ENCODE data around the gene FAM228B.

GRCh38 chr2:24104110-24104650 is 19.1 kb upstream of the FAM228B start:
- TF ChIP-seq EZH2 (IDR thresholded peaks at IDR 0.05) (no peak), POLR2AphosphoS5 (IDR thresholded peaks at IDR 0.05; ENCODE audit: borderline replicate concordance, low read depth, low read length) (no peak), FOXP2 (optimal IDR thresholded peaks at IDR 0.05; ENCODE audit: control extremely low read depth, extremely low read length, insufficient read depth) (no peak)

Data from SK-N-MC (cell line).